Measurements from ENCODE around the gene ZNF346.

ZNF346 gene

DNA sequence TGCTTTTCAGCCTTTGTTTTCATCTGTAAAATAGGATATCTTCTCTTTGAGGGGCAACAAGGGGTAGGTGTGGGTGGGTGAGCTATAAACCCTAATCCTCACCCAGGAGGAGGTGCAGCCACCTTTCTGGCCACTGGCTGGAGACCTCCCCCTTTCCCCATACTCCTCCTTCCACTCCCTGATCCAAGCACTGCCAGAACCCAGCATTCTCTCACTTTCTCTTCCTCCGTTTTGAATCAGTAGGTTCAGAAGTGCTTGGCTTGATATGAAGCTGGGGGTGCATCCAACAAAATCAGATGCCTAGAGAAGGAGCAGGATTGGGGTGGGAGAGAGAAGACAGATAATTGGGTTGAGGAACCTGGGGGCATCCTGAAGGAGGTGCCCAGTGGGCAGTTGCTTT lies 104.3 kb downstream of the ZNF346 start:
- no peak overlapping the region for H3K4me3 ChIP-seq (ENCODE audit: low read depth, low read length)
- in situ Hi-C loops (cut with HindIII; ENCODE audit: low sequenced_read_pairs) = no loop called here
- DNase-seq (ENCODE audit: low read depth) = no peak
- no peak for TF ChIP-seq CTCF (IDR thresholded peaks at IDR 0.05; ENCODE audit: low read depth, low read length, missing control alignments)

DNA sequence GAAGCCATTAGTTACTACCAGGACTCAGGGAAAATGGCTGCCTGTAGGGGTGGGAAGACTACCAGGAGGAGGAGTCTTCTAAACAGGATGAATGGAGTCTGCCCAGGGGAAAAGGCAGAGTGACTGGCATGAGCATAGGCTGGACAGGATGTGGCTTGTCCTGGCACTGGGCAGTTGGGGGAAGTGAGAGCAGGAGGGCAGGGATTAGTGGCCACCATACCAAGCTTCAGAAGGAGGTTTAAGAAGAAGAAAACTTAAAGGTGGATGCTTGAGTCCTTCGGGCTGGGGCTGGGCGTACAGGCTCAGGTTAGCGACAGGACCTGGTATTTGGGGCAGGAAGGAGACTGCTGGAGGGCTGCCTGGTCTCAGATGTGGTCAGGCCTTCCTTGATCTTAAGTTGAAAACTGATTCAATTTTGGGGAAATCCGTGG lies 106.1 kb downstream of the ZNF346 start:
- TF ChIP-seq CTCF (IDR thresholded peaks at IDR 0.05; ENCODE audit: low read depth, low read length, missing control alignments) = no peak
- H3K4me3 ChIP-seq (ENCODE audit: low read depth, low read length) = no peak overlapping the region
- no peak for DNase-seq (ENCODE audit: low read depth)
- in situ Hi-C loops (cut with HindIII; ENCODE audit: low sequenced_read_pairs) = no loop called here

- no peak for DNase-seq (ENCODE audit: low read depth)
- no peak for TF ChIP-seq CTCF (IDR thresholded peaks at IDR 0.05; ENCODE audit: low read depth, low read length, missing control alignments)
- H3K4me3 ChIP-seq (ENCODE audit: low read depth, low read length) = no peak overlapping the region
- in situ Hi-C loops (cut with HindIII; ENCODE audit: low sequenced_read_pairs) = no loop called here
These were observed 107.9 kb downstream of the ZNF346 start for GRCh38 chr5:177130211-177131018.

Measured in astrocyte of the cerebellum (primary cell).